ENCODE data around the gene MAST2. TPM values are rescaled to one million over a fixed set of nuclear protein-coding genes. Genes with fewer than 3 reads are reported as not detected.

MAST2 gene
- total and polyA plus RNA-seq, 3 donors from 2014 or later: 88.4 to 158 (median 113) TPM

DNA sequence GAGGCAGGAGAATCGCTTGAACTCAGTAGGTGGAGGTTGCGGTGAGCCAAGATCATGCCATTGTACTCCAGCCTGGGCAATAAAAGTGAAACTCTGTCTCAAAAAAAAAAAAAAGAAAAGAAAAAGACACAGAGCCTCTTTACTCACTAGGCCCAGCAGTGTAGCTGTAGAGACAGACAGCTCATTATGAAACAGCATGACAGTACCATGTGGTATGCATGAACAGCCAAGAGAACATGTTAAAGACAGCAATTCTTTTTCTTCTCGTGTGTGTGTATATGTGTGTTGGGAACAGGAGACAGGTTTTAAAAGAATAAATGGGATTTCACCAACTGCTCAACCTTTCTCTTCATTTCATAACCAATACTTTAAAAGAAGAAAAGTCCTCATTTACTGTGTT lies 210.2 kb downstream of the MAST2 start:
- Histone ChIP-seq H3K27me3 (no peaks in the 10 kb centered on the region), H3K27ac (no peak overlapping the region), H3K9me3 (no peaks in the 10 kb centered on the region), H3K4me3 (no peak overlapping the region), H3K4me1 (no peaks in the 10 kb centered on the region), H3K36me3 (ENCODE audit: low read depth, missing control alignments) (no peaks in the 10 kb centered on the region)
- intact Hi-C loops (cut with DNase I; ENCODE audit: low total_unique reads): no loop called here
- TF ChIP-seq CTCF (IDR thresholded peaks at IDR 0.05) (no peak), POLR2A (IDR thresholded peaks at IDR 0.05) (no peak)
- WGBS, 2 donors: 93 to 95% methylated on average over 3 of the region's 3 CpGs
- no peak for DNase-seq

GRCh38 chr1:46017876-46018503 lies 214.6 kb downstream of the MAST2 start:
- no peak for DNase-seq
- Histone ChIP-seq H3K27ac (no peak overlapping the region), H3K9me3 (no peaks in the 10 kb centered on the region), H3K4me3 (no peak overlapping the region), H3K4me1 (peaks cover 18% of the 10 kb centered on the region), H3K36me3 (ENCODE audit: low read depth, missing control alignments) (no peaks in the 10 kb centered on the region), H3K27me3 (no peaks in the 10 kb centered on the region)
- intact Hi-C loops (cut with DNase I; ENCODE audit: low total_unique reads): no loop called here
- WGBS, 2 donors: 89 to 91% methylated on average over 6 of the region's 6 CpGs
- TF ChIP-seq CTCF (IDR thresholded peaks at IDR 0.05): no peak

GRCh38 chr1:46019348-46019747 lies 215.9 kb downstream of the MAST2 start:
- peak overlapping the region in 1 of 2 donors; percentile 72 for H3K27ac ChIP-seq
- no peaks in the 10 kb centered on the region for H3K27me3 ChIP-seq
- intact Hi-C loops (cut with DNase I; ENCODE audit: low total_unique reads): no loop called here
- TF ChIP-seq POLR2A (IDR thresholded peaks at IDR 0.05) (no peak), CTCF (IDR thresholded peaks at IDR 0.05) (no peak)
- H3K4me1 ChIP-seq: peaks cover 18% of the 10 kb centered on the region
- 86 to 87% methylated on average over 7 of the region's 7 CpGs for WGBS, 2 donors
- H3K4me3 ChIP-seq: no peak overlapping the region
- no peaks in the 10 kb centered on the region for H3K36me3 ChIP-seq (ENCODE audit: low read depth, missing control alignments)
- no peaks in the 10 kb centered on the region for H3K9me3 ChIP-seq
- no peak for DNase-seq

GRCh38 chr1:46020010-46020409 lies 216.6 kb downstream of the MAST2 start:
- peak; percentile 73 for DNase-seq
- TF ChIP-seq CTCF (IDR thresholded peaks at IDR 0.05): no peak
- TF ChIP-seq POLR2A (IDR thresholded peaks at IDR 0.05): no peak
- Histone ChIP-seq H3K27ac (peak overlapping the region in 1 of 2 donors; percentile 72), H3K27me3 (no peaks in the 10 kb centered on the region), H3K9me3 (no peaks in the 10 kb centered on the region), H3K36me3 (ENCODE audit: low read depth, missing control alignments) (no peaks in the 10 kb centered on the region), H3K4me3 (no peak overlapping the region), H3K4me1 (peaks cover 18% of the 10 kb centered on the region)
- intact Hi-C loops (cut with DNase I; ENCODE audit: low total_unique reads): no loop called here
- 47 to 52% methylated on average over 4 of the region's 4 CpGs for whole genome bisulfite sequencing, 2 donors

Data from testis (tissue), 3 donors.